HG03064 (cell line): Measurements from ENCODE around the gene CPNE6.

Source experiments
- ATAC-seq: cut with Tn5 transposase; IDR thresholded peaks from one replicate; pipeline ENCODE4 v1.9.1; 2021; ENCODE audit warnings: low read depth; ENCODE audit not compliant: unreplicated experiment

Gene CPNE6

DNA sequence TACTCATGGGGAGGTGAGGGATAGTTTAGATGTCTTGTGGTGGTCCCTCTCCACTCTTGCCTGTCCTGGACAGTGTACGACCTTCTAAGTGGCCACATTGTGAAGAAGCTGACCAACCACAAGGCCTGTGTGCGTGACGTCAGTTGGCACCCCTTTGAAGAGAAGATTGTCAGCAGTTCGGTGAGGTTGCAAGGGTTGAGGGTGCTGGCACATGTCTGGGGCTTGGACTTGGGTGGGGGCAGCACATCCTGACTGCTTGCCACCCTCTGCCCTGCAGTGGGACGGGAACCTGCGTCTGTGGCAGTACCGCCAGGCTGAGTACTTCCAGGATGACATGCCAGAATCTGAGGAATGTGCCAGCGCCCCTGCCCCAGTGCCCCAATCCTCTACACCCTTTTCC, 51.5 kb downstream of the CPNE6 start:
- no peak for ATAC-seq

DNA sequence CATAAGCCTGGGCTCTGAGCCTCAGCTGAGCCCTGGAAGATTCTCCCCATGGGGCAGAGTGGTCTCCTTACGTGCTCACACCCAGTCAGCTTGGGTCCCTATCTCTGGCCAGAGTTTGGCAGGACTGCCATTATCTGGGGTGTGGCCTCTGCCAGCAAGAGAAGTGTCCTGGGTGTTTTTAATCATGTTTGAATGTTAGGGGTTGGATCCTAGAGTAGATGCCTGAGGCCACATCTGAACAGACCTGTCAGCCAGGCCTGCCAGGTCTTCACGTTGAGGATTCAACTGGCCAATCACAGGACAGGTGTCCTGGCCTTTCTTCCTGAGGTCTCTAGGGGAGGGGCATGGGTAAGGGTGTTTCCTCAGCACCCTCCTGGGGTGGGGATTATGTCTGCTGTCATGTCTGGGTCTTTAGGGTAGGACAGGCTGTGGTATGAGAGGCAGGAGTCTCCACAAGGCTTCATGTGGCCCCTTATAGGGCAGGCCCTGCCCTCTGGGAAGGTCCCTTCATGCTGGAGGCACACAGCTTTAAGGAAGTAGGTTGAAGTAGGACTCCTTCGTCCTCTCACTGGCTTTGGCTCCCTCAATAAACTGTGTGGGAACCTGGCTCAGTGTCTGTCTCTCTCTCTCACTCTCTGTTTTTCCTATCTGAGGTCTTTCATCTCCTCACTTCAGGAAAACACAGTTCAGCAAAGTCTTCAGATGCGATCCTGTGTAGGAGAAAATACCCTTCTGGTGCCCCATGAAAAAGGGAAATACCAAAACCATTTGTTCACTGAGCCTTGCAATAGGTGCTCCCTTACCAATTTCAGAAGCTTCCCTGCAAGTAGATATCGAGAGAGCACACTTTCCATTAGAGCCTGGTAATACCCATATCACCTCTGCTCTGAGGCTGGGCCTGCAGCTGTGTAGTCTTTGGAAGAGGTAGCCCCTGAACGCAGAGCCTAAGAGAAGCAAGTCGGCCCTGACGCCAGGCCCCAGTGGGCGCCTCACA, 52.4 kb downstream of the CPNE6 start:
- ATAC-seq, result no peak

DNA sequence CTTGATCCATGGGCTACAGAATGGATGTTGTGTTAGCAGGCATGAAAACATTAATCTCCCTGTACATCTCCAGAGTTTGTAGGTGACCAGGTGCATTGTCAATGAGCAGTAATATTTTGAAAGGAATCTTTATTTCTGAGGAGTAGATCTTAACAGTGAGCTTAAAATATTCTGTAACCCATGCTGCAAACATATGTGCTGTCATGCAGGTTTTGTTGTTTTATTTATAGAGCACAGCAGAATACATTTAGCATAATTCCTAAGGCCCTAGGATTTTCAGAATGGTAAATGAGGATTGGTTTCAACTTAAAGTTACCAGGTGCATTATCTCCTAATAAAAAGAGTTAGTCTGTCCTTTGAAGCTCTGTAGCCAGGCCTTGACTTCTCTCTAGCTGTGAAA, 55.6 kb downstream of the CPNE6 start:
- ATAC-seq, result no peak

DNA sequence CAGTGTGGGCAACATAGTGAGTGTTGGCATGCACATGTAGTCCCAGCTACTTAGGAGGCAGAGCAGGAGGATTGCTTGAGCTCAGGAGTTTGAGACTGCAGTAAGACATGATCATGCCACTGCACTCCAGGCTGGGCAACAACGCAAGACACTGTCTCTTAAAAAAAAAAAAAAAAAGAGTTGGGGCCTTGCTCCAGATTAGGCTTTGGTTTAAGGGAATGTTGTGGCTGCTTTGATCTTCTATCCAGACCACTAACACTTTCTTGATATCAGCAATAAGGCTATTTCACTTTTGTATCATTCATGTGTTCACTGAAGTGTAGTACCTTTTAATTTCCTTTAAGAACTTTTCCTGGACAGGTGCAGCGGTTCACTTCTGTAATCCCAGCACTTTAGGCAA, 56.3 kb downstream of the CPNE6 start:
- ATAC-seq, result no peak
